ENCODE data around the gene DNLZ. TPM values are rescaled to one million over a fixed set of nuclear protein-coding genes. Genes with fewer than 3 reads are reported as not detected.

Gene DNLZ
- total RNA-seq, 1 experiment from 2014 or later = 26.5 TPM

- H3K4me1 ChIP-seq (ENCODE audit: control insufficient read depth, insufficient read depth, low read length) = peaks cover 4% of the 10 kb centered on the region
- in situ Hi-C loops (cut with HindIII; ENCODE audit: low pct_unique_long_range_greater_than_20kb, low sequenced_read_pairs) (no loop called here), intact Hi-C loops (cut with micrococcal nuclease; ENCODE audit: unreplicated experiment) (no loop called here)
- no peak for TF ChIP-seq TCF7L2 (IDR thresholded peaks at IDR 0.05; ENCODE audit: low read depth, low read length)
- TF ChIP-seq SIN3A (IDR thresholded peaks at IDR 0.05; ENCODE audit: borderline replicate concordance, insufficient read depth, low read depth, low read length) = no peak
- no peak for TF ChIP-seq CTCF (IDR thresholded peaks at IDR 0.05)
- TF ChIP-seq REST (IDR thresholded peaks at IDR 0.05; ENCODE audit: insufficient read depth in 1 of 2, low read depth in 2 of 2, low read length in 1 of 2) = no peak
- no peak for TF ChIP-seq POLR2AphosphoS5 (IDR thresholded peaks at IDR 0.05; ENCODE audit: low read depth, low read length)
- H3K27ac ChIP-seq (ENCODE audit: low read length) = no peak overlapping the region
- no peak for ATAC-seq
- H3K36me3 ChIP-seq (ENCODE audit: control insufficient read depth, insufficient read depth, low read length) = no peaks in the 10 kb centered on the region
- H3K27me3 ChIP-seq (ENCODE audit: control insufficient read depth, insufficient read depth, low read length) = no peaks in the 10 kb centered on the region
- CTCF ChIA-PET = no interaction called here
- DNase-seq (ENCODE audit: low read depth, low spot score) = no peak
- H3K9me3 ChIP-seq (ENCODE audit: control insufficient read depth, insufficient read depth, low read depth, low read length) = no peaks in the 10 kb centered on the region
- no TSS peak for BruUV-seq (replicated peaks)
- H3K4me3 ChIP-seq (ENCODE audit: low read depth in 2 of 2, low read length in 2 of 2) = no peak overlapping the region
- POLR2A ChIA-PET = no interaction called here
Measured at GRCh38 chr9:136341769-136342168, 21.8 kb downstream of the DNLZ start.

- no peak overlapping the region for H3K4me3 ChIP-seq (ENCODE audit: low read depth in 2 of 2, low read length in 2 of 2)
- intact Hi-C loops (cut with micrococcal nuclease; ENCODE audit: unreplicated experiment) = no loop called here
- ATAC-seq (no peak), DNase-seq (ENCODE audit: low read depth, low spot score) (no peak)
- CTCF ChIA-PET = no interaction called here
- peaks cover 3% of the 10 kb centered on the region for H3K4me1 ChIP-seq (ENCODE audit: control insufficient read depth, insufficient read depth, low read length)
- in situ Hi-C loops (cut with HindIII; ENCODE audit: low pct_unique_long_range_greater_than_20kb, low sequenced_read_pairs) = no loop called here
- H3K36me3 ChIP-seq (ENCODE audit: control insufficient read depth, insufficient read depth, low read length) = no peaks in the 10 kb centered on the region
- H3K27me3 ChIP-seq (ENCODE audit: control insufficient read depth, insufficient read depth, low read length) = no peaks in the 10 kb centered on the region
- no peak overlapping the region for H3K27ac ChIP-seq (ENCODE audit: low read length)
- TF ChIP-seq CTCF (IDR thresholded peaks at IDR 0.05) = no peak
- TF ChIP-seq SIN3A (IDR thresholded peaks at IDR 0.05; ENCODE audit: borderline replicate concordance, insufficient read depth, low read depth, low read length) = no peak
- TF ChIP-seq POLR2AphosphoS5 (IDR thresholded peaks at IDR 0.05; ENCODE audit: low read depth, low read length) = no peak
- TF ChIP-seq TCF7L2 (IDR thresholded peaks at IDR 0.05; ENCODE audit: low read depth, low read length) = no peak
- no peak for TF ChIP-seq REST (IDR thresholded peaks at IDR 0.05; ENCODE audit: insufficient read depth in 1 of 2, low read depth in 2 of 2, low read length in 1 of 2)
- POLR2A ChIA-PET = no interaction called here
- H3K9me3 ChIP-seq (ENCODE audit: control insufficient read depth, insufficient read depth, low read depth, low read length) = no peaks in the 10 kb centered on the region
- BruUV-seq (replicated peaks) = no TSS peak
Measured at GRCh38 chr9:136341042-136341655, 22.4 kb downstream of the DNLZ start.
